ENCODE data around the gene MAPK12. TPM values are rescaled to one million over a fixed set of nuclear protein-coding genes. Genes with fewer than 3 reads are reported as not detected.
A peak's percentile ranks its signal among the peaks of the same experiment; 100 is the strongest.

MAPK12 gene
- total and polyA plus RNA-seq, 9 of the 15 experiments (the other 6 are each of a cell fraction or from before 2014, with no cell fraction given): 0.79 to 71.5 (median 32.8) TPM

- Histone ChIP-seq H3K27ac (ENCODE audit: extremely low read depth, low read depth, low read length) (no peak overlapping the region), H3K4me2 (ENCODE audit: insufficient read depth, low read length) (no peak overlapping the region), H3K9me1 (ENCODE audit: control insufficient read depth, insufficient read depth, low read length) (no peaks in the 10 kb centered on the region), H3K36me3 (ENCODE audit: control insufficient read depth, insufficient read depth, low read length) (peaks cover 38% of the 10 kb centered on the region; the same call in 2 of the 3 replicates), H3K9ac (ENCODE audit: insufficient read depth in 1 of 2, low read depth in 2 of 2, low read length in 2 of 2) (no peak overlapping the region), H3K79me2 (ENCODE audit: control insufficient read depth, insufficient read depth, low read length) (peaks cover 57% of the 10 kb centered on the region), H3K4me3 (no peak overlapping the region), H3K9me3 (replicated peaks; ENCODE audit: control insufficient read depth, insufficient read depth, low read depth, low read length) (no peaks in the 10 kb centered on the region; the same call in 1 of the 2 replicates), H3K4me1 (replicated peaks in 1 of 2; ENCODE audit: control insufficient read depth in 2 of 2, insufficient read depth in 2 of 2, low read length in 2 of 2) (peaks cover 0 to 21% of the 10 kb centered on the region in 2 experiments; a peak in 3 of 5 replicates), H2AFZ (ENCODE audit: low read depth, low read length) (no peak overlapping the region), H4K20me1 (replicated peaks; ENCODE audit: control insufficient read depth, insufficient read depth, low read length) (0 out of 2 replicates have a peak, but pooled peaks cover 5% of the 10 kb centered on the region), H3K27me3 (ENCODE audit: control insufficient read depth in 2 of 2, insufficient read depth in 2 of 2, low read length in 2 of 2) (no peaks in the 10 kb centered on the region)
- FAIRE-seq (no peak), DNase-seq (ENCODE audit: extremely low read depth in 1 of 4, low spot score in 3 of 4) (no peak), ATAC-seq (no peak)
- intact Hi-C loops (cut with micrococcal nuclease): no loop called here
- TF ChIP-seq SAFB (IDR thresholded peaks at IDR 0.05; ENCODE audit: borderline replicate concordance, low read depth, low read length) (no peak), ZBTB1 (CRISPR knock-in tag; IDR thresholded peaks at IDR 0.05; ENCODE audit: borderline replicate concordance, low read depth) (no peak), HLTF (IDR thresholded peaks at IDR 0.05) (no peak), CTCF (IDR thresholded peaks at IDR 0.05 in 2 of 3, conservative IDR thresholded peaks at IDR 0.05 in 1 of 3; ENCODE audit: insufficient read depth in 2 of 3, low read depth in 1 of 3, low read length in 3 of 3) (0 out of 6 replicates have a peak, but pooled peaks have one; percentile 8 to 17 (median 12))
- ChIA-PET CTCF (ENCODE audit: low intra/inter-chr PET ratio) (no interaction called here), POLR2A (interaction anchor here (0.8 kb wide), 2 partner anchors 10 to 36 kb away, joined by 3 read pairs; no protein-coding TSS in a partner anchor)
- WGBS (ENCODE audit: insufficient coverage, low coverage, missing lambda C conversion rate): 87% methylated on average over 7 of the region's 11 CpGs
- BruUV-seq (replicated peaks): no TSS peak
- in situ Hi-C loops (cut with MboI): no loop called here
These were observed 24.6 kb downstream of the MAPK12 start for GRCh38 chr22:50236731-50237409.
